Myocyte (in vitro differentiated cells): ENCODE data around the gene MED15. TPM values are rescaled to one million over a fixed set of nuclear protein-coding genes. Genes with fewer than 3 reads are reported as not detected.

Experiments
- DNase-seq: peaks from one replicate; pipeline ENCODE4 v3.0.0-alpha.2; 2012; ENCODE audit warnings: low read depth
- total RNA-seq: library from RNA; depleted of rRNA; stranded (reverse); fragments of >200 nt; gene quantifications from 2 replicates; pipeline ENCODE4 v1.2.3, GENCODE V29; 2014

The MED15 gene
- total RNA-seq, 1 donor from 2014 or later, result 29.7 TPM

DNA sequence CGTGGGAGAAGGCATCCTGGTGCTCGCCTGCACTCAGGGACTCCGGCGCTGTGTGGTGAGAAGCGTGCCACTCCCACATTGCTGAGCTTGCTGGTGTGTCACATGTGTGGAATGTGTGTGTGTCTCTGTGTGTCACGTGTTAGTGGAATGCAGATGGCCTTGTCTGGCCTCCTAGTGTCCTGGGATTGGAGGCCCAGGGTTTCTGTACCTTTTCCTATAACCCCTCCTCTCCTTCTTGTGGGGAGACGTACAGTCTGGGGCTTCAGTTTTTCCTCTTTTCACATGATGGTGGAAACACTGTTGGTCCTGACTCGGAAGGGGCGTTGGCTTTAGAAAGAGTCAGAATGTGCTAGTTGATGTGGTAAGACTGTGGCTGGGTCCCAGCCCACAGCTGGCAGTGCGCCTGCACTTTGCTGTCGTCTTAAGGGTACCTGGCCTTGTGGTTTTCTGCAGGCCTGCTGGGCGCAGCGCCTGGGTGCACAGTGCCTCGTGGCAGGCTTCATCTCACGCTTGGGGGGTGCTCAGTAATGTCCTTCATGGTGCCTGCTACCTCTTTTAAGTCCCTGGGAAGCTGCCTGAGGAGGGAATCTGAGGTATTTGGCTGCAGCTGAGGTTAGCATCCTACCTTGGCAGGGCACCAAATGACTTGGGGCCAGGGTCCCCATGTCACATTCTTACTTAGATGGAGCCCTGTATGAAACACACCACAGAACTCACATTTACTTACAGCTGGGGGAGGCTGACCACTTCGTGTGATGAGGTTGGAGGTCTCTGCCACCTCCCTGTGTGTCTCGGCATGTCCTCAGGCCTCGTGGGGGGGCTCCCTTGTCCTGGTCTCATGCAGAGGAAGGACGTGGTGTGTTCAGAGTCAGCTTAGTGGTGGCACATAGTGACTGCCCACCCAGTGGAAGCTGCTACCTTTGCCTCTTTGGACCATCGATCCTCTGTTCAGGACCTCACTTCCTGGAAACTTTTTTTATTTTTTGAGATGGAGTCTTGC lies 61.9 kb downstream of the MED15 start:
- DNase-seq, result peak; percentile 98

DNA sequence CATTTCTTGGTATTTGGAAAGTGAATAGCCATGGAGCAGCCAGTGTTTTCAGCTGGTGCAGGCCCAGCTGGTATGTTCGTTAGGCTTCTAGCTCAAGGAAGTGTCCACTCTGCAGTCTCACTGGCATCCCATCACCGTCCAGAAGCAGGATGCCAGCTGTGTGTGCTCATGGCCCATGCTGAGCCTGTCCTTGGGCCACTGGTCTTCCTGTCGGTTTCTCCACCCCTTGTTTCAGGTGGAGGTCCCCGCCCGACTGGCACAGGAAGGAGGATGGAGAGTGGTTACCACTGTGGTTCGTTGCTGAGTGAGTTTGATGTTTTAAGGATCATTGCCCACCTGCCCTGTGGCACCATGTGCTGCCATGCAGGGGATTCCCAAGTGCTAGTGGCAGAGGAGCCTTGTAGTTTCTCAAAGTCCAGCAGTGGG lies 63.7 kb downstream of the MED15 start:
- DNase-seq, result no peak

DNA sequence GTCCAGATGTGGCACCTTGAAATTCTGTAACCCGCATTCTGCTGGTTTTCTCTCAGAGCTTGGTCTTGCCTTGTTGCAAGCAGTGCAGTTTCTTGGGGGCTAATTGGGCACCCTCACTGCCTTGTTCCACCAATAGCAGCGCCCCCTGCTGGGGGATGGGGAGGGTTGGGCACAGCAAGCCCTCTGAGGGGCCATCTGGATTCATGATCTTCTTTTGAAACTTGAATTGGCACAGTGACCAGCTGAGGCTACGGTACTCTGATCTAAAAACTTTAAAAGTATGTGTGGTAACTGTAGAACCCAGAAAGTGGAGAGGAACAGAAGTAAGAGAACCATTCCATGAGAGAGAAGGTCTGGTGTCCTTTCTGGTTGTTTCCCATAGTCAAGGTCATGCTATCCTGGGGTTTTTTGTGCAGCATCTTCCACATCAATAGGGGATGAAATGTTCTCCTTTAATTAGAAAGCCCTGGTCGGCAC lies 64.2 kb downstream of the MED15 start:
- no peak for DNase-seq

DNA sequence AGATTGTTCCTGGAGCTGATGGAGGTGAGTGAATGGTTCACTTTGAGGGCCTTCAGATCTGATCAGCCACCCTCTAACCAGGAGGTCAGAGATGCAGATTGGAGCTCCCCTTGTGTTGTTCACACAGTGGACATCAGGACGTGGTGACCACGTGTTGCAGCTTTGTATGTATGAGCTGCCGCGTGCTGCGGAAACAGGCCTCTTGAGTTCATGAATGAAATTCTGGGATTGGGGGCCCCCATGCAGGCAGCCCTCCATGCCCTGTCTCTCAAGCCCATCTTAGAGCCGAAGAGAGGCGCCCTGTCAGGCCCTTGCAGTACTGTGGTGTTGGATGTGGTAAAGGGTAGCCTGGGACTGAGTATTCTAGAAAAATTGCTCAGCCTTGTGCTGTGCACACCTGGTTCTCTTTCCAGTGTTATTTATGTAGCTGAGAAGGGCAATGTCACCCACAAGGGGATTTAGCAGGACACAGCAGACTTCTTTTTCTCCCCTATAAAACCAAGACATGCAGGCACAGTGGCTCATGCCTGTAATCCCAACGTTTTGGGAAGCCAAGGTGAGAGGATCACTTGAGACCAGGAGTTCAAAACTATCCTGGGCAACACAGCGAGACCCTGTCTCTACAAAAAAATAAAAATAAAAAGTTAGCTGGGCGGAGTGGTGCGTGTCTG lies 64.9 kb downstream of the MED15 start:
- DNase-seq, result no peak

DNA sequence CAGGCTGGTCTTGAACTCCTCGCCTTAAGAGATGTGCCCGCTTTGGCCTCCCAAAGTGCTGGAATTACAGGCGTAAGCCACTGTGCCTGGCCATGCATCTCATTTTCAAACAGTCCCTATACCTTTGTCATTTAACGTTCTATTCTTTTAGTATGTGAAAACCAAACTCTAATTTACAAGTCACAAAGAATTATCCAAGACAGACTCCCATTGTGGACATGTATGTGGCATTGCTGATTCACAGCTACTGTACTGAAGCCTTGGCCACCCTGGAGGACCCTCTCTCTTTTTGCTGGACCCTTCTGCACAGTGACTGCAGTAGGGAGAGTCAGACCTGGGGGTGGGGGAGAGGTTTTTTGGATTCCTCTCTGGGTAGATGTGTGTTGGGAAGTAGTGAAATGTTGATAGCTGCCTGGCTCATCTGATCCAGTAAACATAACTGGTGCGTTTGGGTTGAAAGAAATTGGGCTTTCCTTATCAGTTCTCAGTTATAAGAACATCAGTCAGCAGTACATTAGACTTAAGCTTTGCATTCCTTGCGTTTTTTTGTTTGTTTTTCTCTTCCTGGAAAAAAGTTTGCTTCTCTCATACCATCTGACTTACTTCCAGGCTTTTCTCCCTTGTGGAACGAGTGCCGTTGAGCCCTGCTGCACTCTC lies 65.9 kb downstream of the MED15 start:
- DNase-seq, result no peak

DNA sequence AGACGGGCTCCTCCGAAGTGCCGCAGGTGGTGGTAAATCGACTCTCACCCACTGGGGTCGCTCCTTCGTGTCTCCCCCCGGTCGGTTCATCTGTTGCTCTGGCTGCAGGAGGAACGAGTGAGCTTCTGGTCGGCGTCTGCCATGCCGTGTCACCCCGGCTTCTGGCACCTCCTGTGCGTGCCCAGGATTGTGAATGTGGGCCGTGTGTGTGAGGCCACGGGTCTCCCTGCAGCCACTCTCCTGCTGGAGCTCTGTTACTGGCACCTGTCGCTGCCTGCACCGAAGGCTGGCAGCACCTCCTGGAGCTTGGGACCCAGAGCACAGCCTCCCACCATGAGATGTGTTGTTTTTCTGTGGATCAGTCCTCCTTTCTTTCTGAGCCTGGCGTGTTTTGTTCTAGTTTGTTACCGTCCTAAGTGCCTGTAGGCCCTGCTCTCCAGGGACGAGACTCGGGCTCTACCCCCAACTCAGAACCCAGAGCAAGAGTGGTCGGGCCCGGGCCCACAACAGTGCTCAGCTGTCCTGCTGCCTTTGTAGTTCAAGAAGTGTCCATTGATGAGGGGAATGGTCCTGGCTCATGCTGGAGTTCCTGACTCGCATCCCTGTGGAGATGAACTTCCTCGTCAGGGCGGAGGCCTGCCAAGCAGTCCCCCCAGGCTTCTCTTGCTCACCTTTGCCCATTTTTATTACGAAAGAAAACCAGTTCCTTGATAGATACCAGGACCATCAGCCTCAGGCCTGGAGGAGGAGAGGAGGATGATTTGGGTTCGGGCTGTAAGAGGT lies 66.6 kb downstream of the MED15 start:
- no peak for DNase-seq

DNA sequence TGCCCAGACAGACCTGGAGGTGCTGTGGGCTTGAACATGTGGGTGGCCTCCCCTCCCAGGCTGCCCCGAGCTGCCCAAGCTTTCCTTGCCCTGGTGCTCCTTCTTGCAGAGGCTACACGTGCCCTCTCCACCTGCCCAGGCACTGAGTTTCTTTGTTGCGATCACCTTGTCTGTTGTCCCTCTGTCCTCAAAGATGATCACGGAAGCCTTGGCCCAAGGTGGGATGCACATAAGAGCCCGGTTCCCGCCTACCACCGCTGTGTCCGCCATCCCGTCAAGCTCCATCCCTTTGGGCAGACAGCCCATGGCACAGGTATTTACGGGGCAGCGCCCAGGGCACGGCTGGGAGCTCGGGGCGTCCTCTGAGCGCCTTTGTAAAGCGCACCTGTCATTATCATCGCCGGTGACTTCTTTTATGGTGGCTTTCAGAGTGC lies 67.5 kb downstream of the MED15 start:
- no peak for DNase-seq

DNA sequence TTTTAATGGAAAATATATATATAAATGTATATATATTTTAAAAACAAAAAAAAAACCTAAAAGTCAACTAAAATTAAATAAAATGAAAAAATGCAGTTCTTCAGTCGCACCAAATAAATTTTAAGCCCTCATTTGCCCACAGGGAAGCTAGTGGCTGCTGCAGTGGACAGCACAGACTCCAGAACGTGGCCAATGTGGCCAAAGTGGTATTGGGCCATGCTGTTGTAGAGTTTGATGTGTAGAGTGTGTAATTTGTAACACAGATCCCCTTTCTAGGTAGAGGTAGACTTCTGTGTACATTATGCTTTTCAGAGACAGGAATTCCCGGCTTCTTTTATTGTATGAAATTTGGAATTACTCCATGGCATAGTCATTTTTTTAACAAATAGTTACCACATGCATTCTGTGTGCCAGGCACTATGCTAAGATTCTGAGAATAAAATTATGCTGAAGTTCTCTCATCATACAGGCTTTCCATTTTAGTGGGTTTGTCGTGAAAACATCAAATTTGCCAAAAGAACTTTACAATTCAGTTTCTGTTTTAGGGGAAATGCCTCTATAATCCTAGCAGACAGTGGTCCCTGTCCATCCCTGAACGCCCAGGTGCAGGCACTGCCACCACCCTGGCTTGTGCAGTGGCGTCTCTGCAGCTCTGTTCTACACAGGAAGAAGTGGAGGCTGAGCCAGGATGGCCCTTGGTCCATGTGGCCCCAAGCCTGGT lies 68.5 kb downstream of the MED15 start:
- DNase-seq, result no peak

DNA sequence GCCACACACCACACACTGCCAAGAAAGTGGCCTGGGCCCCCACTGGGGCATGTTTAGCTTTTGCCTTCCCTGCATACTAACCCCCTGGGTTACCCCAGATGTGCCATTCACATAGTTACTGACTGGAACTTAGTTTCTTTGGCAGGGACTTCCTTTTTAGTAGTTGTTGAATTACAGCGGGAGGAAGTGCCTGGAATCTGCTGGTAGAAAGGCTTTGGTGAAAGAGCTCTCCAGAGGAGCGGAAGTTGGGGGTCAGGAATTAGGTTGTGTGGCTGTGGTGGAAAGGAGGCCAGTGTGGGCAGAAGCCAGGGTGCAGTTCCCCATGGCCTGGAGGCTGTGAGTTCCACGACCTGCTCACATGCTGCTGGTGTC lies 69.0 kb downstream of the MED15 start:
- no peak for DNase-seq

DNA sequence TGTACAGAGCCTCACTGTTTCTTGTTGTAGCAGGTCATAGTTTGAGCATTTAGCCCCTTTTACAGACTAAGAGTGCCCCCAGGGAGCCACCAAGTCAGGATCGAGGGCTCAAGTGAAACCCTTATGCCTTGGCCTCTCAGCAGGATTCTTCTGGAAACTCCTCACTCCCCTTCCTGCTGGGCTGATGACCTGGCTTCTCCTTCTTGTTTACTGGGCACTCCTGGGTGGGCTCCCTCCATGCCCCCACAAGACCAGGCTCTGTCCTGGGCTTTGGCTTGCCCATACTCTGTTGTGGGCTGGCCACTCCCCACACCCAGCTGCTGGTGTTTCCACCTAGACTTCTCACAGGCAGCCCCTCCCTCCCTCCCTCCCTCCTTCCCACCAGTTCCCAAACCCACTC lies 69.6 kb downstream of the MED15 start:
- peak; percentile 43 for DNase-seq

DNA sequence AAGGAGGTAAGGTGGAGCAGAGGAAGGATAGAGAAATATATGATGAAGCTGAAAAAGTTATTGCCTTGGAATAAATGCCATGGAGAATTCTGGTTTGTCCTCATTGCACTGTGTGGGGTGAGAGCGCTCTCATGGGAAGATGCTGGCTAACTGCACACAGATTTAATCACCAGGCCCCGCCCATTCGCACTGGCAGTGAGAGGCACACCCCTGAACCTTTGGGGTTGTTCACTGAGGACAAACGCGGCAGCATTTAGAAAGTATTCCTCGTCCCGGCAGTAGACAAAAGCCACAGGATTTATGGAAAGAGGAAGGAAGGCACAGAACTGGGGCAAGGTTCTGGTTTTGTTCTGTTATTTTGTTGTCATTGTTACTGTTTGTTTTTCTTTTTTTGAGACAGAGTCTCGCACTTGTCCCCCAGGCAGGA lies 70.2 kb downstream of the MED15 start:
- DNase-seq, result no peak

DNA sequence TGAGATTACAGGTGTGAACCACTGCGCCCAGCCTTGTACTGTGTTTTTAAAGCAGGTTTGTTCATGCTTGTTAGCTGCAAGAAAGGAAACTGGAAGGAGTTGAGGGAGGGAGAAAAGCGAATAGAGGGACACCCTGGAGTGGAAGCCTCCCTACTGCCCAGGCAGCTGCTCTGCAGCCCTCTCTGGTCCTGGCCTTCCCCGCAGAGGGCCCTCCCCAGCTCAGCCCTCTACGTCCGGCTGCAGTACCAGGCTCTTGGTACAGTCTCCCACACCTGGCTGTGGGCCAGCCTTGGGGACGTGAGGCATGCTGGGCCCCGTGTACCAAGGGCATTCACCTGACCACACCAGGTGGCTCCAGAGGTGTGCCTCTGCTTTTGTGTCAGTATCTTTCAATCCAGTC lies 70.8 kb downstream of the MED15 start:
- DNase-seq, result peak; percentile 33

DNA sequence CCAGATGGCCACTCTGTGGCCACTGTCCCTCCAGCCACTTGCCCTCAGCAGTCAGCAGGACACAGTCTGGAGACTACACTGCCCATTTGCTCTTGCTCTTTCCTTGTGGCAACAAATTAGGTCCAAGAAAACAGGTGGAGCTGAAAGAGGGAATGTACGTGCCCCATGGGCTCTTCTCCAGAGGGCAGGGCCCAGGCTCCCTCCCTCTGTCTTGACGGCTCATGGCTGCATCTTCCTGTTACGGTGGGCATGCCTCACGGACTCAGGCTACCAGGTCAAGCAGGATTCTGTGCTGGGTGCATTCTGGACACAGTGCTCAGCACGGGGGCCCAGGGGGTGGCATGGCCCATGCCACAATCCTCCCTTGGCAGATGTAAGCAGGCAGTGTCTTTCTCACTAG lies 71.3 kb downstream of the MED15 start:
- peak; percentile 87 for DNase-seq

DNA sequence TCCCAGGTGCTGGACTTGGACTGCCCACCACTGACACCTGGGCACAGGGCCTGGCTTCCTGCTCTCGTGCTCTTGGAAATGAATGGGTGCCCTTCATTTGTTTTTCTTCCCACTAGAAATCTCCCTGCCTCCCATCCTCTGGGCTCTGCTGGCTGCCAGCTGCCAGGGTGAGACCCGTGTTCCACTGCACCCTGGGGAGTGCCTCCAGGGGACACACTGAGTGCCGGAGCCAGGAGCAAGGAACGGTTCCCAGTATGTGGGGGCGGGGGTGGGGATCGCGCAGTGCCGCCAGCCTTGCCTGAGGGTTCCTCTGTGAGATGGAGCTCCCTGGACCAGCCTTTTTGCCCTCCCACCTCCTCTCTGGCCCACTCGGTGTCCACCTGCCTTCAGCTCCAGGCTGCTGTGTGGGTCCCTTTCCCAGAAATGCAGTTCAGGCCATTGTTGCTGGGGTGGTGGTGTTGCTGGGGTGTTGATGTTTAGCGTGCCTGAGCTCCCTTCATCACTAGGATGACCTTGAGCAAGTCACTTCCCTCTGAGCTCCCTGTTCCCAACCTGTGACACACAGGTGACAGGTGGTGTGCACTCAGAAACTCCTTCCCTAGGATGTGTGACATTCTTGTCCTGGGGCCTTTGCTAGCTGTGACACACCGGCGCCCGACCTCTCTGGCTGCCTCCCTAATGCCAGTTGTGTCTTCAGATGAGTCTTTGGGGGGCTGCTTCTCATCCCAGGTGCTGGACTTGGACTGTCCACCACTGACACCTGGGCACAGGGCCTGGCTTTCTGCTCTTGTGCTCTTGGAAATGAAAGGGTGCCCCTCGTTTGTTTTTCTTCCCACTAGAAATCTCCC lies 72.1 kb downstream of the MED15 start:
- no peak for DNase-seq

DNA sequence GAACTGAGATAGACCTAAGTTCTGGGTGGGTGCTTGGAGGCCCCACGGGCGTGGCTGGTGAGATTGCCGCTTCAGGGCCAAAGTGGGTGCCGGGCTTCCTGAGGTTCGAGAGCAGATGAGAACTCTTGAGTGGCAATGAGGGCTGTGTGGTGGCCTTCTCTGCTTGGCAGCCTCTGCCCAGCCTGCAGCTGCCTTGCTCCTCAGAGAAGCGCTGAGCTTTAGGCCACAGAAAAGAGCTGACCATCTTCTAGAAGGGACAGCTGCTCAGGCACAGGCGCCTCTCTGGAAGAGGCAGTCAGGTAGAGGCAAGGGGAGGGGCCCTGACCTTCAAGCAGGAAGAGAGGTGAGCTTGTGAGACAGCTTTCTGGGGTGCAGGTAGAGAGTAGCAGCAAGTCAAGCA lies 72.8 kb downstream of the MED15 start:
- peak; percentile 89 for DNase-seq

DNA sequence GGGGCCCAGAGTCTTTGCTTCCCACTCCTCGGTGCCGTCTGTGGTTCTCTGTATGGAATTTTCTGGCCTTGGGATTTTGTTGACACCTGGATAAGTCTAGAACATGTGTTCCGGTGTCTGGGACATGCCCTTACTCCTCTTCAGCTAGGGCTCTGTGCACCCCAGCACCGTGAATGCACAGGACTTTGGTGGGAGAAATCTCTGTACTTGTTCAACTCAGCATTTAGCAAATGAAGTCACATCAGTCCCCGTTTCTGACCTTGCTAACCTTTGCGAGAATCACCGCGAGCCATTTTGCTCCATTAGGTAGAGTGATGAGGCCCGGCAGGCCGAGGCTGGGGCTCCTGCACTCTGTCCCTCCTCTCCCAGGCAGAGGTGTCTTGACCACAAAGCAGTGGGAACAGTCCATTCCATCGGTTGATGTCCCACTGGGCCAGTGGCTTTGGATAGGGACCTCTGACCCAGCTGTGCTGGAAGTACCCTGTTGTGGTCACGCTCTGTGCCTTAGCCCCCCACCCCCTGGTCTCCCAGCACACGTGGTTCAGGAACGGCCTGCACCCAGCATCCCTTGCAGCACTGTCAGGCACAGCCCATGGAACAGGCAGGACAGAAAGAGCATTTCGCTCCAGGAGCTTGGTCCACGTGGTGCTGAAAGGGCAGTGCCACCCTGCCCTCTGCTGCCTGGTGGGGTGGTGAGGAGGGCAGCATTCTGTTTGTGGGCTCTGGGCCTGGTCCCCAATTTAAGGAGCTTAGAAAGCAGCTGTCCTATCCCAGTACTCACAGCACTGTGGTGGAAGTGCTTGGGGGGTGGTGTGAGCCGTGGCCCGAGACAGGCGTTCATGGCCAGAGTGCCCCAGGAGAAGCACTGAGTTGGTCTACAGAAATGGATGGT lies 73.4 kb downstream of the MED15 start:
- DNase-seq, result peak; percentile 45

DNA sequence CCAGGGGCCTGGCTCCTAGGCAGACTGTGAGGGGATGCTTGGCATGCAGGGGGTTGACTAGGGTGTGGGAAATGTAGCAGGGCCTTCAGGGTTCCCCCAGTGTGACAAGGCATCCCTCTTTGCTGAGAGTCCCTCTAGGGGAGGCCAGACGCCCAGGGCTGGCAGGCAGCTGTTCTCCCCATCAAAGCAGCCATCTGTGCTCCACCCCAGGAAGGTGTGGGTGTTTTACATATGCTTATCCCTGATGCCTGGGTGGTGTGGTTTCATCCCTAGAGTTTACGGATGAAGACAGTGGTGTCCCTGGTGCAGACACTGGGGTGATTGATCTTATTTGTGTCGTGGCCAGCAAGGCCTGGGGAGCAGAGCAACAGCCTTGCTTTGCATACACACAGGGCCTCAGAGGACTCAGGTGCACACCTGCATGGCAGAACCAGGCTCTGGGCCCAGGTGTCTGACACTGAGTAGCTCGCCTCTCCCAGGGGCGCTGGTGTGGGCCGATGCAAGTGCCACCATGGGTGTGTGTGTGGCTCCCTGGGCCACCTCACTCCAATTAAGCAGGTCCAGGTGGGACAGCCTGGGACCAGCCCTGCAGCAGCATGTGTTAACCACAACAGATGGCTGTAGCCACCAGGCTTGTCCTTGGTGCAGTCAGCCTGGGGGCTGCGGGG lies 74.2 kb downstream of the MED15 start:
- peak; percentile 46 for DNase-seq

DNA sequence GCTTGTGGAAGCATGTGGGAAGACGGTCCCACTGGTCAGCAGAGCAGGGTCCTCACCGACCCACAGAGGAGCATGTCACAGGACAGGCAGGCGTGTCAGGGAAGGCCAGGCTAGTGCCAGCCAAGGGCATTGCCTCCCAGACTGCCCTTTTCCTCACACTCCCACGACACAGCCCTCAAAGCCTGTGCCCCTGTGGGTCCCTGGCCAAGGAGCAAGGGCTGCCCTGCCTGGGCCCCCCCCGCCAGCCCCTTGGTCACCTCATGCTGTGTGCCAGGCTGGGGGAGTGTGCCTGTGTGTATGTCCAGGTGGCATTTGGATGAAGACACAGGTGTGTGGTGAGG lies 74.7 kb downstream of the MED15 start:
- DNase-seq, result no peak
